Measurements from ENCODE around the gene TP53TG5.

GRCh38 chr20:45342855-45343531, 35.1 kb downstream of the TP53TG5 start:
- TF ChIP-seq POLR2AphosphoS5 (IDR thresholded peaks at IDR 0.05; ENCODE audit: low read depth, low read length) (no peak), POLR2A (IDR thresholded peaks at IDR 0.05; ENCODE audit: low read depth, low read length) (no peak)
